HUES48 (cell line): ENCODE measurements around the gene CD36.
A peak's percentile ranks its signal among the peaks of the same experiment; 100 is the strongest.

Source experiments
- H3K27ac ChIP-seq: one replicate; pipeline ENCODE4 v1.7.0; 2013; ENCODE audit warnings: low read depth, low read length, inconsistent platforms
- H3K27me3 ChIP-seq: 2 replicates; pipeline ENCODE4 v1.6.1; 2013; ENCODE audit warnings: mild to moderate bottlenecking, low read length; ENCODE audit not compliant: control insufficient read depth, insufficient read depth
- H3K36me3 ChIP-seq: 2 replicates; pipeline ENCODE4 v1.6.1; 2013; ENCODE audit warnings: low read length; ENCODE audit not compliant: control insufficient read depth, insufficient read depth
- H3K4me1 ChIP-seq: 2 replicates; pipeline ENCODE4 v1.6.1; 2013; ENCODE audit warnings: mild to moderate bottlenecking, low read length; ENCODE audit not compliant: control insufficient read depth, insufficient read depth
- H3K4me3 ChIP-seq: 2 replicates; pipeline ENCODE4 v1.5.1; 2013; ENCODE audit warnings: mild to moderate bottlenecking, low read depth, low read length
- H3K9ac ChIP-seq: 2 replicates; pipeline ENCODE4 v1.6.1; 2013; ENCODE audit warnings: mild to moderate bottlenecking, low read depth, low read length, moderate library complexity
- H3K9me3 ChIP-seq: 2 replicates; pipeline ENCODE4 v1.6.1; 2013; ENCODE audit warnings: low read length; ENCODE audit not compliant: control insufficient read depth, insufficient read depth

The CD36 gene

GRCh38 chr7:80699721-80700256 is 61.3 kb downstream of the CD36 start:
- Histone ChIP-seq H3K36me3 (no peaks in the 10 kb centered on the region), H3K4me3 (no peak overlapping the region), H3K27ac (no peak overlapping the region), H3K4me1 (no peaks in the 10 kb centered on the region; the same call in 1 of the 2 replicates), H3K9ac (no peak overlapping the region), H3K9me3 (no peaks in the 10 kb centered on the region; the same call in 1 of the 2 replicates), H3K27me3 (no peaks in the 10 kb centered on the region)

- Histone ChIP-seq H3K4me3 (no peak overlapping the region), H3K36me3 (no peaks in the 10 kb centered on the region), H3K27me3 (no peaks in the 10 kb centered on the region), H3K9me3 (no peaks in the 10 kb centered on the region), H3K9ac (no peak overlapping the region), H3K27ac (no peak overlapping the region), H3K4me1 (no peaks in the 10 kb centered on the region; the same call in 1 of the 2 replicates)
Measured at GRCh38 chr7:80703272-80703671, 64.8 kb downstream of the CD36 start.

DNA sequence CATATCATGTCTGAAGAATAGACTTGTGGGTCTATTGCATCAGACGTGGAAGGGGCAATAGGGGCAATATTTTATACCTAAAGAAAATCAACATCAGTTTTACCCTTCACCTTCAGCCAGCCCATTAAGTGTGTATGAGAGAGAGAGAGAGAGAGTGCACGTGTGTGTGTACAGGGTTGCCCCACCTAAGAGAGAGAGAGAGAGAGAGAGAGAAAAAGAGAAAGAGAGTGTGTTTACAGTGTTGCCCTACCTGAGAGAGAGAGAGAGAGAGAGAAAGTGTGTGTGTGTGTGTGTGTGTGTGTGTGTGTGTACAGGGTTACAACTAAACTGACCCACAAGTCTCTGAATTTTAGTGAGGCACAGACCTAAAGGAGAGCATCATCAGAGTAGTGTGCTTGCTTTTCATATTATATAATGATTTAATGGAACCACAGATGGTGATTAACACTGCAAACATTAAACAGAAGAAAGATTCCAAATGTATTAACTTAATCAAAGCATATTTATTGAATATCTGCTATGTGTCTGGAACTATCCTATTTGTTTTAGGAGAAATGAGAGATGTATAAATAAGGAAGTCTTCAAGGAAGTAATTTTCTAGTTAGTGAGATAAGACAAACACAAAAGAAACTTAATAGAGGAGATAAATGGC is 66.8 kb downstream of the CD36 start:
- no peak overlapping the region for H3K4me3 ChIP-seq
- H3K36me3 ChIP-seq: no peaks in the 10 kb centered on the region
- H3K9ac ChIP-seq: no peak overlapping the region
- no peak overlapping the region for H3K27ac ChIP-seq
- H3K4me1 ChIP-seq: no peaks in the 10 kb centered on the region
- H3K9me3 ChIP-seq: no peaks in the 10 kb centered on the region
- no peaks in the 10 kb centered on the region for H3K27me3 ChIP-seq

DNA sequence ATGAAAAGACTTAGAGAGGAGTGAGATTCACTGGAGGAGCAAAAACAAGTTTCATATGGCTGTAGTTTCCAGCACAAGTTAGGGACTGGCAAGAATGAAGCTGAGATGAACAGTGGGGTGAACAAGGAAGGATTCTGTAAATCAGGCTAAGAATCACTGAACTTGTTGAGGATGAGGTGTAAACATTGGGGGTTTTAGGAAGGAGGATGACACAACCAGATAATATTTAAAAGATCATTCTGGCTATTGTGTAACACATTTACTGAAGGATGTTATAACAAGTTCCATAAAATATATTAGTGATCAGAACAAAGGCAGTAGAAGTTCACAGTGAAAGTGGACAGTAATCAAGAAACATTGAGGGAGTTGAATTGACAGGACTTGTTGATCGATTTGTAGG is 68.9 kb downstream of the CD36 start:
- Histone ChIP-seq H3K9ac (no peak overlapping the region), H3K9me3 (no peaks in the 10 kb centered on the region), H3K27ac (no peak overlapping the region), H3K4me1 (peaks cover 6% of the 10 kb centered on the region; the same call in 1 of the 2 replicates), H3K27me3 (no peaks in the 10 kb centered on the region), H3K4me3 (no peak overlapping the region), H3K36me3 (no peaks in the 10 kb centered on the region)

GRCh38 chr7:80708123-80708522 is 69.7 kb downstream of the CD36 start:
- H3K9me3 ChIP-seq: no peaks in the 10 kb centered on the region
- no peak overlapping the region for H3K9ac ChIP-seq
- H3K4me1 ChIP-seq: peaks cover 6% of the 10 kb centered on the region; the same call in 1 of the 2 replicates
- H3K36me3 ChIP-seq: no peaks in the 10 kb centered on the region
- H3K27ac ChIP-seq: no peak overlapping the region
- no peaks in the 10 kb centered on the region for H3K27me3 ChIP-seq
- H3K4me3 ChIP-seq: no peak overlapping the region

GRCh38 chr7:80711531-80711930 is 73.1 kb downstream of the CD36 start:
- Histone ChIP-seq H3K9ac (no peak overlapping the region), H3K27ac (peak overlapping the region; percentile 20), H3K27me3 (no peaks in the 10 kb centered on the region), H3K9me3 (no peaks in the 10 kb centered on the region), H3K4me3 (no peak overlapping the region), H3K36me3 (no peaks in the 10 kb centered on the region), H3K4me1 (peaks cover 6% of the 10 kb centered on the region; the same call in 1 of the 2 replicates)

DNA sequence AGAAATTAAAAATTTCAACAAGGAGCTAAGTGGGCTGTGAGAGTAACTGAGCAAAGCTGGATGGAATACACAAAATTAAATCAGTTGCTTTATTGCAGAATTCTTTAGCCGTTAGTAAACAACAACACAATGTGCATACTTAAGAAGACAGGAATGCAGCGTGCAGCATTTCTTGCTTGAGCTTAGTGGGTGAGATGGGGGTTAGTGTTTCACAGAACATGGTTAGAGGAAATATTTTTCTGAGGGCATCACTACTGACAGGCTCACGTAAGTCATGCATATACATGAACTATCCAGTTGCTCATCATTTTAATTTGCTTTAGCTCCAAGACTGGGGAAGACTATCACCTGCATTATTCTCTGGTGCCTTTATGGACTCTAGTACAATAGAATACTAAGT is 80.8 kb downstream of the CD36 start:
- H3K4me1 ChIP-seq: peaks cover 37% of the 10 kb centered on the region
- no peaks in the 10 kb centered on the region for H3K27me3 ChIP-seq
- H3K27ac ChIP-seq: no peak overlapping the region
- H3K9me3 ChIP-seq: no peaks in the 10 kb centered on the region
- H3K36me3 ChIP-seq: no peaks in the 10 kb centered on the region
- no peak overlapping the region for H3K9ac ChIP-seq
- no peak overlapping the region for H3K4me3 ChIP-seq

DNA sequence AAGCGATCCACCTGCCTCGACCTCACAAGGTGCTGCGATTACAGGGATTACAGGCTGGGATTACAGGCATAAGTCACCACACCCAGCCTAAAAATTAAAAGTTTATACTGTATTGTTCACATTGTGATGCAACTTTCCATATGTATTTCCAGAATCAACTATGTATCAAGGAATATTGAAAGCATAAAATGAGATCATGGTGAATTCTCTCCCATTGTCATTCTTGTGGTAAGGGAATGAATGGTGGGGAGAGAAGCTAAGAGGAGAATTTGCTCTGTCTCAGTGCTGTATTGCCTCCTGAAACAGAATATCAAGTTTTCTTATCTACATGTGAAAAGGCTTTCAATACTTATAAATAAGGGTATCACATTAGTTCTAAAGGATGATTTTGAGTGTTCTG is 81.7 kb downstream of the CD36 start:
- Histone ChIP-seq H3K4me1 (peaks cover 46% of the 10 kb centered on the region), H3K27ac (no peak overlapping the region), H3K9ac (no peak overlapping the region)

GRCh38 chr7:80721883-80722615 is 83.6 kb downstream of the CD36 start:
- no peak overlapping the region for H3K9ac ChIP-seq

More for the DNA sequence above, 81.7 kb downstream of the CD36 start:
- no peak overlapping the region for H3K4me3 ChIP-seq
- no peaks in the 10 kb centered on the region for H3K36me3 ChIP-seq
- no peaks in the 10 kb centered on the region for H3K27me3 ChIP-seq
- H3K9me3 ChIP-seq: no peaks in the 10 kb centered on the region

DNA sequence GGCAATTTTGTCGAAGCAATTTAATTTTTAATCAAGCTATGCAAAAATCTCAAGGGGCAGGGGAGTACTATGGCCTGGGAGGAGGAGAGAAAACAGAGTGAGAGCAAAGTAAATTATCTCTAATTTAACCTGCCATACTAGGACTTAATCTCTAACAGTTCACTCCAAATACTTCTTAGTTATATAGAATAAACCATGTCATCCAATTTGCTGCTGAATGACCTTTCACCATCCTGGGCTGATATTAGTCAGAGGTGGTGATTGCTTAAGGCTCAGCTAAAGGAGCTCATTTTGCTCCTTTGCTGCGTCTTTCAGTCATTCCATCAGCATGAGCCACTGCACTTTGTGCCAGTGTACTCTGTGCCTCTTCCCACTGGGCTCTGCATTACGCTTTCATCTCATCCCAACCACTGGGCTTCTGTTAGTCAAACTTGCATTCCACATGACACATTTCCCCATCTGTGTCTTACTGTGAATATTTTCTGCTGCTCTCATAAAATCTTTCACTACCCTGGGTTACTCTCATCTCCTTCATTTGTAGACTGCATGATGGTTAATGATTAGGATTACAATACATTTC is 84.3 kb downstream of the CD36 start:
- no peaks in the 10 kb centered on the region for H3K27me3 ChIP-seq
- H3K4me1 ChIP-seq: peaks cover 62% of the 10 kb centered on the region
- no peak overlapping the region for H3K4me3 ChIP-seq
- H3K9me3 ChIP-seq: no peaks in the 10 kb centered on the region
- H3K9ac ChIP-seq: no peak overlapping the region
- peak overlapping the region; percentile 86 for H3K27ac ChIP-seq
- no peaks in the 10 kb centered on the region for H3K36me3 ChIP-seq

More at GRCh38 chr7:80721883-80722615, 83.6 kb downstream of the CD36 start:
- no peaks in the 10 kb centered on the region for H3K27me3 ChIP-seq
- no peaks in the 10 kb centered on the region for H3K9me3 ChIP-seq
- H3K4me1 ChIP-seq: peaks cover 57% of the 10 kb centered on the region
- peak overlapping the region; percentile 86 for H3K27ac ChIP-seq
- H3K4me3 ChIP-seq: no peak overlapping the region
- H3K36me3 ChIP-seq: no peaks in the 10 kb centered on the region
